ENCODE data around the gene FARP1.

GRCh38 chr13:98216711-98217285, 73.9 kb downstream of the FARP1 start:
- TF ChIP-seq POLR2AphosphoS5 (IDR thresholded peaks at IDR 0.05; ENCODE audit: low read depth, low read length) (no peak), TAF1 (IDR thresholded peaks at IDR 0.05; ENCODE audit: borderline replicate concordance, insufficient read depth, low read length) (no peak)
- TF ChIP-seq, protein P1, sequence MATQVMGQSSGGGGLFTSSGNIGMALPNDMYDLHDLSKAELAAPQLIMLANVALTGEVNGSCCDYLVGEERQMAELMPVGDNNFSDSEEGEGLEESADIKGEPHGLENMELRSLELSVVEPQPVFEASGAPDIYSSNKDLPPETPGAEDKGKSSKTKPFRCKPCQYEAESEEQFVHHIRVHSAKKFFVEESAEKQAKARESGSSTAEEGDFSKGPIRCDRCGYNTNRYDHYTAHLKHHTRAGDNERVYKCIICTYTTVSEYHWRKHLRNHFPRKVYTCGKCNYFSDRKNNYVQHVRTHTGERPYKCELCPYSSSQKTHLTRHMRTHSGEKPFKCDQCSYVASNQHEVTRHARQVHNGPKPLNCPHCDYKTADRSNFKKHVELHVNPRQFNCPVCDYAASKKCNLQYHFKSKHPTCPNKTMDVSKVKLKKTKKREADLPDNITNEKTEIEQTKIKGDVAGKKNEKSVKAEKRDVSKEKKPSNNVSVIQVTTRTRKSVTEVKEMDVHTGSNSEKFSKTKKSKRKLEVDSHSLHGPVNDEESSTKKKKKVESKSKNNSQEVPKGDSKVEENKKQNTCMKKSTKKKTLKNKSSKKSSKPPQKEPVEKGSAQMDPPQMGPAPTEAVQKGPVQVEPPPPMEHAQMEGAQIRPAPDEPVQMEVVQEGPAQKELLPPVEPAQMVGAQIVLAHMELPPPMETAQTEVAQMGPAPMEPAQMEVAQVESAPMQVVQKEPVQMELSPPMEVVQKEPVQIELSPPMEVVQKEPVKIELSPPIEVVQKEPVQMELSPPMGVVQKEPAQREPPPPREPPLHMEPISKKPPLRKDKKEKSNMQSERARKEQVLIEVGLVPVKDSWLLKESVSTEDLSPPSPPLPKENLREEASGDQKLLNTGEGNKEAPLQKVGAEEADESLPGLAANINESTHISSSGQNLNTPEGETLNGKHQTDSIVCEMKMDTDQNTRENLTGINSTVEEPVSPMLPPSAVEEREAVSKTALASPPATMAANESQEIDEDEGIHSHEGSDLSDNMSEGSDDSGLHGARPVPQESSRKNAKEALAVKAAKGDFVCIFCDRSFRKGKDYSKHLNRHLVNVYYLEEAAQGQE (IDR thresholded peaks at IDR 0.05; ENCODE audit: insufficient read depth in 1 of 2, low read depth in 2 of 2, low read length in 2 of 2) = no peak

Data from PFSK-1 (cell line).